ENCODE results near the gene DCST2.

DNA sequence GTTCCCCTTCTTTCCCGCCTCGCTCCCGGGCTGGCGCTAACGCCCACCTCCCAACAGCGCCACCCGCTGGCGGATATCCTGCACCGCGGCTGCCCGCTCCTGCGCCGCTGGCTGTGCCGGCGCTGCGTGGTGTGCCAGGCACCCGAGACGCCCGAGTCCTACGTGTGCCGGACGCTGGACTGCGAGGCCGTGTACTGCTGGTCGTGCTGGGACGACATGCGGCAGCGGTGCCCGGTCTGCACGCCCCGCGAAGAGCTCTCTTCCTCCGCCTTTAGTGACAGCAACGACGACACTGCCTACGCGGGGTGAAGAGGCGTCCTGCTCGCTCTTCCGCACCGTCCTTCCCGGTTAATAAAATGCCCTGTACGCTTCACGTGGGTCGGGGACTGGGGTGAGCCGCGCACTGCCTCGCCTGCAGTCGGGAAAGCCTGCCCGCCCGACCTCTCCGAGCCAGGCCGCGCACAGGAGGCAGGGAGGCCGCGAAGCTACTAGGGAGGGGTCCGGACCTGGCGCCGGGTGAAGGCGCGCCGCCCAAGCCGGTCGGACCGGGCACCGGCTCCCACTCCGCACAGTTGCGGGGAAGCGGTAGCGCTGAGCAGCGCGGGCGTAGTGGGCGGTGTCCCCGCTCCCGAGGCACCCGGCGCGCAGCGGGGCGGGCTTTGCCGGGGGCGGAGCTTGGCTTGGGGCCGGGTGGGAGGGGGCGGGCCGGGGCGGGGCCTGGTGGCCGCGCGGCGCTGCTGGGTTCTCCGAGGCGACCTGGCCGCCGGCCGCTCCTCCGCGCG lies 17.2 kb upstream of the DCST2 start, which contains the start of gene ADAM15:
- TF ChIP-seq TAF1 (IDR thresholded peaks at IDR 0.05; ENCODE audit: borderline replicate concordance, low read depth, low read length) (no peak), POLR2A (IDR thresholded peaks at IDR 0.05; ENCODE audit: low read depth, low read length) (peak; percentile 19; the same call in 1 of the 2 replicates), POLR2AphosphoS5 (IDR thresholded peaks at IDR 0.05; ENCODE audit: low read depth, low read length) (no peak)

Data from GM12892 (cell line).